HG03175 (cell line): ENCODE data around the gene M6PR.
"Not testable (repeated sequence)": the region's sequence is repeated elsewhere in the genome, so short reads cannot be mapped to it uniquely, and the experiment has no call there.

Source experiments
- ATAC-seq: cut with Tn5 transposase; IDR thresholded peaks from one replicate; pipeline ENCODE4 v1.9.1; 2021; ENCODE audit warnings: mild to moderate bottlenecking, moderate library complexity; ENCODE audit not compliant: unreplicated experiment

The M6PR gene

DNA sequence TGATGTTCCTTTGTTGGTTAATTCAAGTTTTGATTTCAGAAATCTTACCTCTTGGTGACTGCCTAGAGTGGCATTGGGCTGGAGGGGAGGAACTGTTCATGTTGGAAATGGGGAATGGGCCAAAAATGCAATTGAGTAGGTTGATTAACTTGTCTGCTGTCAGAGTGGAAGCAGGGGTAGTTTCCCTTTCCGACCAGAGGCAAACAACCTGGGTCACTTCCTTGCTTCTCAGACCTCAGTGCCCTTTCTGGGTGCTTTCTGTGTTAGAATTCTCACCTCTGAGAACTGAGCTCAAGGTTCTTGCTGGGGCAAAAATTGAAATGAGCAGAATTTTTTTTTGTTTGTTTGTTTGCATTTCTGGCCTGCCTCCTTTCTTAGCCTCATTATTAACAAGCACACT, 2.3 kb upstream of the M6PR start:
- no peak for ATAC-seq

- ATAC-seq = no peak
Measured at GRCh38 chr12:8950702-8951478, 1.4 kb upstream of the M6PR start.

GRCh38 chr12:8950221-8950527, 729 bp upstream of the M6PR start:
- ATAC-seq = peak; percentile 16

- no peak for ATAC-seq
Measured at GRCh38 chr12:8948701-8949341, 624 bp downstream of the M6PR start.

GRCh38 chr12:8947737-8948136, 1.7 kb downstream of the M6PR start:
- no peak for ATAC-seq

DNA sequence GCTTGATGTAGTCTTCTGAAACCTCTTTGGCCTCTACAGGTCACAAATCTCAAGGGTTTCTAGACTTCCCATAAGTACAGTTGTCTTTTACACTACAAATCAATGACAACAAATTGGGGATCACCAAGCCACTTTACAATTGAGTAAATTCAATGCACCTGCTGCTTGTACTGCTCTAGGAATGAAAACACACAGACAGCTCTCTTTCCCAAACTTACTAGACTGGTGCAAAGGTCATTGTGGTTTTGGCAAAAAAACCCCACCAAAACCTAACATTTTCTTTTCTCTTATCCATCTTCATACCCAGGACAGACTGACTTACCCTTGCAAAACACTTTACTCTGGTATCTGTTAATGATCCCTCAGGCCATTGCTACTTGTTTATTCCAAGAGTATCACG, 2.7 kb downstream of the M6PR start:
- no peak for ATAC-seq

GRCh38 chr12:8943565-8944186, 5.8 kb downstream of the M6PR start:
- ATAC-seq = no peak

GRCh38 chr12:8941691-8942478, 7.6 kb downstream of the M6PR start:
- no peak for ATAC-seq

DNA sequence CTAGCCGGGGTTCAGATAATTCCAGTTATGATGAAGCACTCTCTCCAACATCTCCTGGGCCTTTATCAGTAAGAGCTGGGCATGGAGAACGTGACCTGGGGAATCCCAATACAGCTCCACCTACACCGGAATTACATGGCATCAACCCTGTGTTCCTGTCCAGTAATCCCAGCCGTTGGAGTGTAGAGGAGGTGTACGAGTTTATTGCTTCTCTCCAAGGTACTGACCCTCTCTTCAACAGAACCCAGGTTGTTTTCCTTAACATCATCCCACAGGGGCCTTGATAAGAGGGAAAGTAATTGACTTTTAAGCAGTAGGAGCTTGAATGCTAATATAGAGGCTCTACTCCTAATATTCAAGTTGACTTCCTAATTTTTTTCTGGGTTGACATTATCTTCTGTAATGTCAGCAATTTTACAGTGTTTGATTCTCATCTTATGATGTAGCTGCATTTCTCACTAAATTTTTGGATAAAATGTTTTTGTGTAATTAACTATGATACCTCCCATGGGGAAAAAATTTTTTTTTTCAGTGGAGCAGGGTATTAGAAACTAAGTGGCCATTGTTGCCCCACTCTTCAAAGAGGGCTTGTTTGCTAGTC, 11.5 kb downstream of the M6PR start:
- not testable (repeated sequence) for ATAC-seq

GRCh38 chr12:8936735-8937134, 12.7 kb downstream of the M6PR start:
- no peak for ATAC-seq

DNA sequence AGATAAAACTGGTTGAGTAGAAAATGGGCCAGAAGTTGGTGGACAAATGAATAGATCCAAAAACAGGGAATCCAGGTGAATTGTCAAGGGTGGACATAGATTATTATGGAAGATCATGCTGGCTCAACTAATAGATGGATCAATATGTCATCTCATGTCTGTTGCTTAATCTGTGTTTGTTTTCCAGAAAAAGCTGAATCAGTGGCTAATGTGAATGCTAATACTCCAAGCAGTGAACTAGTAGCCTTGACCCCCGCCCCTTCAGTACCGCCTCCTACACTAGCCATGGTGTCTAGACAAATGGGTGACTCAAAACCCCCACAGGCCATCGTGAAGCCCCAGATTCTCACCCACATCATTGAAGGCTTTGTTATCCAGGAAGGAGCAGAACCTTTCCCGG, 15.4 kb downstream of the M6PR start:
- ATAC-seq = not testable (repeated sequence)

GRCh38 chr12:8932464-8932863, 17.0 kb downstream of the M6PR start:
- not testable (repeated sequence) for ATAC-seq

DNA sequence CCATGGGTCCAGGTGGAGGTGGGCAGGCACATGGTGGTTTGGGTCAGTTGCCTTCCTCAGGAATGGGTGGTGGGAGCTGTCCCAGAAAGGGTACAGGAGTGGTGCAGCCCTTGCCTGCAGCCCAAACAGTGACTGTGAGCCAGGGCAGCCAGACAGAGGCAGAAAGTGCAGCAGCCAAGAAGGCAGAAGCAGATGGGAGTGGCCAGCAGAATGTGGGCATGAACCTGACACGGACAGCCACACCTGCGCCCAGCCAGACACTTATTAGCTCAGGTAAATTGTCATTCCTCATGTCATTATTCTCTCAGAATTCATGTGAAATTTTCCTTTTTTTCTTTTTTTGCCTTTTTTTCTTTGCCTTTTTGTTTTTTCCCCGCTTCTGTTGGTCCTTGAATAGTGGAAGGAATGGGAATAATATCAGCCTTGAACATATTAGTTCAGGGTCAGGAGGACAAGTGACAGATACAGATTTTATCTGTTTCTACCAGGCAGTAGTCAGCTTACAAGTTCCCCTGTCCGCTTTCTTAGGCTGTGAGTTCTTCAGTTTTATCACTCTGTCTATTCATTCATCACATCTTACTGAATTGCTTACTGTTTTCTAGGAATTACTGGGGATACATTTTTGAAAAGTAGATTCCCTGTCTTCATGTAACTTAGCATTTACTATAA, 18.7 kb downstream of the M6PR start:
- ATAC-seq = not testable (repeated sequence)

DNA sequence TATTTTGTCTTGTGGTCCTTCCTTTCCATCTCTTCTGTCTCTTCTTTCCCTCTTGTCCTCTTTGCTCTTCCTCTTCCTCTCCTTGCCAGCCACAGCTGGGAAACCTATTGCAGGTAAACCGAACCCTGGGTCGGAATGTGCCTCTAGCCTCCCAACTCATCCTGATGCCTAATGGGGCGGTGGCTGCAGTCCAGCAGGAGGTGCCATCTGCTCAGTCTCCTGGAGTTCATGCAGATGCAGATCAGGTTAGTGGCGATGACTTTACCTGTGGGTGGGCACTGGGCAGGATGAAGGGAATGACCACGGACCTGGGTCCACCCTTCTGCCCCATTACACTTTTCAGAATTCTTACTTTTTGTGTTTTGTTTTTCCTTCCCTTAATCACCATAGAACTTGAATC, 26.9 kb downstream of the M6PR start:
- no peak for ATAC-seq

GRCh38 chr12:8919643-8920042, 29.8 kb downstream of the M6PR start:
- ATAC-seq = not testable (repeated sequence)

DNA sequence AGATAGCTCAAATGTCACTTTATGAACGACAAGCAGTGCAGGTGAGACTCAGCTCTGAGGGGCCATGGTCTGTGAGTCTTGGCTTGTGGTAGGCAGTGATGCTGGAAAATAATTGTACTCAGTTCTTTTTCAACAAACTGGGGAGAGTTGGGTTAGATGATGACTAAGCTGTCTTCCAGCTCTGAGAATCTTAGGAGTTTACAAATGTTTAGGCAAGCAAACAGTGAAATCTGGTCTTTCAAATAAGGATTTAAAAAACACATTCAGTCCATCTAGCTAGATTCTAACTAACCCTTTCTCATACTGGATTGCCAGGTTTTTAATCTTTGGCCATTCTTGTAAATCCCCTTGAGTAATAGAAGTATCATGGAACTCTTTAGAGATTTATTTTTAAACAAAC, 31.7 kb downstream of the M6PR start:
- no peak for ATAC-seq

GRCh38 chr12:8917031-8917430, 32.4 kb downstream of the M6PR start:
- no peak for ATAC-seq

DNA sequence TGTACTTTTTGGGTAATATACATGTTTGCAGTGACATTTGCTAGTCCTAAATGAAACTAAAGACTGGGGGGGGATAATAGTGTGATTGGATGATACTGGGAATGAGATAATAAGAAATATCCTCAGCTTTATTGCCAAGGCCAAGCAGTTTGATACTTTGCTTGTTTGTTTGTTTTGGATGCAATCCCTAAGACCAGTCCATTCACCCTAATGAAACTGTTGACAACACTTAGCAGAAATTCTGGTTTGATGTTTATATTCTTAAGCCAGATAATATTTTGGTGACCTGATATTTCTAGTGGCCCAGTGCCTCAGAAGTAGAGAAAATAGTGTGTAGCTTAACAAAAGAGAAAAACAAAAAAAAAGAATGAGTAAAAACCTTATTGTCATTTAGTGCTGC, 33.3 kb downstream of the M6PR start:
- no peak for ATAC-seq

DNA sequence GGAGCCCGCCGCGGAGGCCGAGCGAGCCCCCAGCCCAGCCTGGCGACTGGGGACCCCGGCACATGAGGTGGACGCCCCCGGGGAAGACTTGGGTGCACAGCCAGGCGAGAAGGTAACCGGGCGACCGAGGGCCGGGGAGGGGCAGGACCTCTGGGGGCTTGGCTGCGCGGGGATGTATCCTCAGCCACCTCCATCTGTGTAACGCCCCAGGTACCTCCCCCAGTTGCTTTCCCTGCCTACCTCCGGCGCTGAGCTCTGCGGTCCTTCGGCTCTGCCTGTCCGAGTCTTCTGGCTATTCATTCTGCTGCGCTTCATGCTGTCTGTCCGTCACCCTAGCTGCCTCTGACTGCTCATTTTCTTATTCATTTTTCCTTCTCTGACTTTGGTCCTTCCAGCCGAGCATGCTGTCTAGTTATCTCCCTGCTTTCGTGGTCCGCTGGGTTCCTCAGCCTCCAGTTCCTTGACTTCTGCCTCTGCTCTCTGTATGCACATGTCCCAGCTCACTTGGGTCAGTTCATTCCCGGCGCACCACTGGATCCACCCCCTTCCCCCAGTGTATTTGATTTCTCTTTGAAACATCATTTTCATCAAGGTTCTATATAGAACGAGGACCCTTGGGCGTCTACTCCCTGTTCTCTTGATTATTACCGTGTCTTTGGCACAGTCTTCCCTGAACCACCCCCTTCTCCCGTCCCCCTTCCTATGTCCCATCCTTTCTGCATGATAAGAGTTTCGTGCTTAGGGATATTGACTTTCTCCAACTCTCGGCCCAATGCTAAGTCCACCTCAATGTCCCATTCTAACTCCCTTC, 34.5 kb downstream of the M6PR start:
- ATAC-seq = peak; percentile 70
